Neural progenitor cell (in vitro differentiated cells): ENCODE measurements around the gene PRKCI. TPM values are rescaled to one million over a fixed set of nuclear protein-coding genes. Genes with fewer than 3 reads are reported as not detected.

Experiments used
- DNase-seq: peaks from one replicate; pipeline ENCODE4 v3.0.0-alpha.2; 2016; ENCODE audit warnings: low spot score
- H2AFZ ChIP-seq: fragments of 200-600 bp; sonication (generic); replicated peaks from 2 replicates; pipeline ENCODE4 v1.6.1; 2016; ENCODE audit warnings: antibody characterized with exemption
- H3F3A ChIP-seq: fragments of 200-600 bp; sonication (generic); 2 replicates; pipeline ENCODE4 v1.6.1; 2016; ENCODE audit warnings: antibody characterized with exemption, low read depth
- H3K27ac ChIP-seq: fragments of 200-600 bp; sonication (generic); 2 replicates; pipeline ENCODE4 v1.5.1; 2016; ENCODE audit warnings: mild to moderate bottlenecking
- H3K27me3 ChIP-seq: fragments of 200-600 bp; sonication (generic); 2 replicates; pipeline ENCODE4 v1.6.1; 2016; ENCODE audit warnings: mild to moderate bottlenecking, moderate library complexity
- H3K36me3 ChIP-seq: fragments of 200-600 bp; sonication (generic); 2 replicates; pipeline ENCODE4 v1.5.1; 2016
- H3K4me1 ChIP-seq: fragments of 200-600 bp; sonication (generic); 2 replicates; pipeline ENCODE4 v1.6.1; 2016; ENCODE audit warnings: mixed run types
- H3K4me2 ChIP-seq: fragments of 200-600 bp; sonication (generic); 2 replicates; pipeline ENCODE4 v1.6.1; 2016
- H3K4me3 ChIP-seq: fragments of 200-600 bp; sonication (generic); 2 replicates; pipeline ENCODE4 v1.5.1; 2016
- H3K79me2 ChIP-seq: fragments of 200-600 bp; sonication (generic); 2 replicates; pipeline ENCODE4 v1.6.1; 2016; ENCODE audit warnings: low read depth
- H3K9ac ChIP-seq: fragments of 200-600 bp; sonication (generic); 2 replicates; pipeline ENCODE4 v1.6.1; 2016
- H3K9me3 ChIP-seq: fragments of 200-600 bp; sonication (generic); 2 replicates; pipeline ENCODE4 v1.5.1; 2016; ENCODE audit warnings: low read depth
- H4K20me1 ChIP-seq: fragments of 200-600 bp; sonication (generic); 2 replicates; pipeline ENCODE4 v1.6.1; 2016; ENCODE audit warnings: low read depth
- H3K27ac Mint-ChIP-seq: 3 replicates; pipeline ENCODE4 v1.8.0; 2021; ENCODE audit warnings: mixed read lengths
- H3K27me3 Mint-ChIP-seq: 2 replicates; pipeline ENCODE4 v1.8.0; 2022; ENCODE audit warnings: low read depth, mild to moderate bottlenecking, inconsistent platforms, moderate library complexity, mixed read lengths; ENCODE audit not compliant: insufficient read depth
- H3K36me3 Mint-ChIP-seq: 3 replicates; pipeline ENCODE4 v1.8.0; 2021; ENCODE audit warnings: mixed read lengths
- H3K4me1 Mint-ChIP-seq: 3 replicates; pipeline ENCODE4 v1.8.0; 2021; ENCODE audit warnings: mixed read lengths
- H3K4me3 Mint-ChIP-seq: 3 replicates; pipeline ENCODE4 v1.8.0; 2021; ENCODE audit warnings: mild to moderate bottlenecking, moderate library complexity, mixed read lengths
- H3K9me3 Mint-ChIP-seq: 3 replicates; pipeline ENCODE4 v1.8.0; 2020; ENCODE audit warnings: mixed read lengths
- CTCF ChIP-seq: fragments of 200-600 bp; sonication (generic); IDR thresholded peaks from 2 replicates; pipeline ENCODE4 v1.5.1; 2017; ENCODE audit warnings: antibody characterized with exemption, mild to moderate bottlenecking
- EZH2 ChIP-seq: fragments of 200-600 bp; sonication (generic); IDR thresholded peaks from 2 replicates; pipeline ENCODE4 v1.6.1; 2017; ENCODE audit warnings: antibody characterized with exemption, mild to moderate bottlenecking, moderate library complexity
- EZH2phosphoT487 ChIP-seq: fragments of 200-600 bp; sonication (generic); IDR thresholded peaks from 2 replicates; pipeline ENCODE4 v1.6.1; 2017; ENCODE audit warnings: antibody characterized with exemption
- small RNA-seq: library from RNA; depleted of rRNA; stranded (forward); fragments of <200 nt; gene quantifications from one replicate; pipeline ENCODE3, GENCODE V24; 2015
- total RNA-seq: library from RNA; depleted of rRNA; stranded (reverse); fragments of >200 nt; gene quantifications from 2 replicates; pipeline ENCODE4 v1.2.3, GENCODE V29; 2015; ENCODE audit warnings: low replicate concordance

Gene PRKCI
- total RNA-seq, 1 donor from 2014 or later = 87.8 TPM

GRCh38 chr3:170352936-170353335, 130.7 kb downstream of the PRKCI start:
- no peak for DNase-seq
- no peak overlapping the region for H2AFZ ChIP-seq
- Mint-ChIP-seq H3K9me3 (no peaks in the 10 kb centered on the region), H3K4me3 (no peak overlapping the region), H3K4me1 (peaks cover 27% of the 10 kb centered on the region), H3K36me3 (peaks cover 1% of the 10 kb centered on the region), H3K27ac (no peak overlapping the region), H3K27me3 (peaks cover 2% of the 10 kb centered on the region)
- H3K79me2 ChIP-seq = no peaks in the 10 kb centered on the region
- no peaks in the 10 kb centered on the region for H3K36me3 ChIP-seq
- no peak overlapping the region for H3K27ac ChIP-seq
- peaks cover 13% of the 10 kb centered on the region for H3K4me1 ChIP-seq
- no peaks in the 10 kb centered on the region for H3K9me3 ChIP-seq
- no peaks in the 10 kb centered on the region for H4K20me1 ChIP-seq
- H3K9ac ChIP-seq = no peak overlapping the region
- no peak overlapping the region for H3K4me3 ChIP-seq
- H3K27me3 ChIP-seq = peaks cover 10% of the 10 kb centered on the region
- no peak overlapping the region for H3K4me2 ChIP-seq
- peaks cover 19% of the 10 kb centered on the region for H3F3A ChIP-seq
- TF ChIP-seq EZH2phosphoT487 = no peak
- TF ChIP-seq CTCF = no peak
- no peak for TF ChIP-seq EZH2

GRCh38 chr3:170353485-170353884, 131.3 kb downstream of the PRKCI start:
- no peak overlapping the region for H3K27ac Mint-ChIP-seq
- Histone ChIP-seq H3K4me1 (peaks cover 14% of the 10 kb centered on the region), H3K4me3 (no peak overlapping the region), H3K27ac (no peak overlapping the region), H3K27me3 (peaks cover 10% of the 10 kb centered on the region), H3K4me2 (no peak overlapping the region), H3K79me2 (peaks cover 3% of the 10 kb centered on the region), H3F3A (peaks cover 24% of the 10 kb centered on the region), H3K9me3 (no peaks in the 10 kb centered on the region), H4K20me1 (no peaks in the 10 kb centered on the region), H2AFZ (no peak overlapping the region), H3K36me3 (no peaks in the 10 kb centered on the region), H3K9ac (no peak overlapping the region)
- peaks cover 3% of the 10 kb centered on the region for H3K36me3 Mint-ChIP-seq
- no peak for TF ChIP-seq EZH2
- no peak for TF ChIP-seq EZH2phosphoT487
- no peak for TF ChIP-seq CTCF
- no peak for DNase-seq
- peaks cover 29% of the 10 kb centered on the region for H3K4me1 Mint-ChIP-seq
- peak overlapping the region; percentile 27 for H3K4me3 Mint-ChIP-seq
- peaks cover 2% of the 10 kb centered on the region for H3K9me3 Mint-ChIP-seq
- peaks cover 5% of the 10 kb centered on the region for H3K27me3 Mint-ChIP-seq

DNA sequence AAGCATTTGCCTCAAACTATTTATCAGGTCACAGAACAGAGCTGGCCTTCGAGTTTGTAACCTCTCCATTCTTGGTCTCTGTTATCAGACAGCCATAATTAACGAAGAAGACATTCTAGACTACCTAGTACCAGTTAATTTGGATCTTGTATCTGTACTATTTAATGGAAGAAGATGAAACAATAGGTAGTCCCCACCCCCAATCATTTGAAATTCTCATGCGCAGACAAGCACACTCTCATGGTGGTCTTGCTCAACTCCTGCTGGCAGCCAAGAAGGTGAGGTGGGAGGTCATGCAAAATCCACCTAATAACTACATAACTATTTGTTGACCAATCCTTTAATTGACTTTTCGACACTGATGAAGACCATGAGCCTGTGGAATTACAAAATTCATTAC, 132.5 kb downstream of the PRKCI start:
- Histone ChIP-seq H3K9me3 (no peaks in the 10 kb centered on the region), H3K4me3 (no peak overlapping the region), H3K9ac (no peak overlapping the region), H3K4me2 (no peak overlapping the region), H3K27me3 (peaks cover 18% of the 10 kb centered on the region), H4K20me1 (no peaks in the 10 kb centered on the region), H2AFZ (no peak overlapping the region), H3F3A (peaks cover 33% of the 10 kb centered on the region), H3K79me2 (peaks cover 15% of the 10 kb centered on the region), H3K36me3 (no peaks in the 10 kb centered on the region), H3K4me1 (peaks cover 19% of the 10 kb centered on the region), H3K27ac (no peak overlapping the region)
- DNase-seq = no peak
- TF ChIP-seq EZH2 (no peak), EZH2phosphoT487 (no peak), CTCF (no peak)
- H3K9me3 Mint-ChIP-seq = peaks cover 3% of the 10 kb centered on the region
- peaks cover 6% of the 10 kb centered on the region for H3K36me3 Mint-ChIP-seq
- peaks cover 39% of the 10 kb centered on the region for H3K4me1 Mint-ChIP-seq
- no peak overlapping the region for H3K27ac Mint-ChIP-seq
- peaks cover 7% of the 10 kb centered on the region for H3K27me3 Mint-ChIP-seq
- no peak overlapping the region for H3K4me3 Mint-ChIP-seq

Small RNAs within 50 kb of the gene (small RNA-seq; reads per million reads assigned to genes)
- not detected for gene RF00019

Other genes with a start within 250 kb of the PRKCI start
- 4.3 and 6.0 TPM in 2 replicates for gene GPR160, start 184.4 kb upstream of the PRKCI start, total RNA-seq
- gene PHC3, start 40.7 kb upstream of the PRKCI start, total RNA-seq = 27.3 and 28.4 TPM in 2 replicates
- gene SKIL, start 135.3 kb downstream of the PRKCI start, total RNA-seq = 18.0 and 26.6 TPM in 2 replicates
- gene CLDN11, start 196.4 kb downstream of the PRKCI start, total RNA-seq = 1.6 and 2.0 TPM in 2 replicates